CD14-positive monocyte (primary cell): ENCODE results near the gene PLAC9. TPM values are rescaled to one million over a fixed set of nuclear protein-coding genes. Genes with fewer than 3 reads are reported as not detected.

Source experiments
- DNase-seq, 3 donors: peaks; one replicate each; pipeline ENCODE4 v3.0.0-alpha.2; 2011 to 2022
- H2AFZ ChIP-seq: 2 replicates; pipeline ENCODE4 v1.6.0; 2012; ENCODE audit warnings: mild to moderate bottlenecking, low read depth, low read length, inconsistent platforms; ENCODE audit not compliant: insufficient read depth, poor library complexity, severe bottlenecking
- H3K27ac ChIP-seq, 2 donors: 1 replicate in 1 of 2; 2 replicates in 1 of 2; pipeline ENCODE4 v1.5.1; 2012 to 2013; ENCODE audit warnings: low read length in 2 of 2, control low read depth in 1 of 2, inconsistent platforms in 1 of 2, low read depth in 1 of 2, mild to moderate bottlenecking in 1 of 2
- H3K27me3 ChIP-seq, 2 donors: one replicate each; pipeline versions ENCODE4 v1.6.0 to v1.6.1; 2011 to 2013; ENCODE audit warnings: low read length in 2 of 2; ENCODE audit not compliant: control insufficient read depth in 2 of 2, insufficient read depth in 2 of 2
- H3K36me3 ChIP-seq, 2 donors: replicated peaks in 1 of 2; 1 replicate in 1 of 2; 2 replicates in 1 of 2; pipeline versions ENCODE4 v1.5.1 to v1.6.1; 2012 to 2013; ENCODE audit warnings: low read length in 2 of 2, control low read depth in 1 of 2, inconsistent platforms in 1 of 2, mild to moderate bottlenecking in 1 of 2; ENCODE audit not compliant: insufficient read depth in 2 of 2, control insufficient read depth in 1 of 2
- H3K4me1 ChIP-seq, 2 donors: 1 replicate in 1 of 2; 2 replicates in 1 of 2; pipeline versions ENCODE4 v1.5.1 to v1.6.1; 2012 to 2013; ENCODE audit warnings: low read length in 2 of 2, control low read depth in 1 of 2, inconsistent platforms in 1 of 2, mild to moderate bottlenecking in 1 of 2, moderate library complexity in 1 of 2; ENCODE audit not compliant: insufficient read depth in 2 of 2, control insufficient read depth in 1 of 2
- H3K4me2 ChIP-seq: replicated peaks from 2 replicates; pipeline ENCODE3; 2012; ENCODE audit warnings: low read length, moderate library complexity, mild to moderate bottlenecking; ENCODE audit not compliant: poor library complexity, severe bottlenecking; ENCODE audit errors: extremely low read depth
- H3K4me3 ChIP-seq, 3 experiments: fragments of 200-600 bp in 1 of 3; sonication (generic) in 1 of 3; replicated peaks in 1 of 3; 1 replicate in 2 of 3; 2 replicates in 1 of 3; pipeline ENCODE4 v1.5.1; 2011 to 2013; ENCODE audit warnings: low read length in 3 of 3, mild to moderate bottlenecking in 3 of 3, control low read depth in 2 of 3, low read depth in 2 of 3, inconsistent platforms in 1 of 3, moderate library complexity in 1 of 3
- H3K79me2 ChIP-seq: 2 replicates; pipeline ENCODE4 v1.6.0; 2012; ENCODE audit warnings: mild to moderate bottlenecking, control low read depth, inconsistent platforms, low read length, moderate library complexity; ENCODE audit not compliant: insufficient read depth
- H3K9ac ChIP-seq: 2 replicates; pipeline ENCODE4 v1.6.0; 2017; ENCODE audit warnings: low read length, mild to moderate bottlenecking; ENCODE audit not compliant: insufficient read depth, poor library complexity, severe bottlenecking
- H3K9me3 ChIP-seq, 2 donors: replicated peaks in 1 of 2; 1 replicate in 1 of 2; 2 replicates in 1 of 2; pipeline versions ENCODE4 v1.5.1 to v1.6.1; 2012 to 2013; ENCODE audit warnings: low read length in 2 of 2, control low read depth in 1 of 2; ENCODE audit not compliant: control insufficient read depth in 1 of 2, insufficient read depth in 1 of 2
- H4K20me1 ChIP-seq: 2 replicates; pipeline ENCODE4 v1.6.0; 2012; ENCODE audit warnings: mild to moderate bottlenecking, low read length, control low read depth, moderate library complexity; ENCODE audit not compliant: insufficient read depth
- H3K27ac Mint-ChIP-seq, 7 donors: one replicate each; pipeline ENCODE4 v1.8.0; 2020; ENCODE audit warnings: mild to moderate bottlenecking in 7 of 7, mixed read lengths in 7 of 7, moderate library complexity in 6 of 7, inconsistent platforms in 2 of 7
- H3K27me3 Mint-ChIP-seq, 3 donors: one replicate each; pipeline ENCODE4 v1.8.0; 2021 to 2022; ENCODE audit warnings: low read depth in 3 of 3, mild to moderate bottlenecking in 3 of 3, mixed read lengths in 3 of 3, moderate library complexity in 3 of 3, inconsistent platforms in 1 of 3
- H3K36me3 Mint-ChIP-seq, 2 donors: one replicate each; pipeline ENCODE4 v1.8.0; 2020; ENCODE audit warnings: mixed read lengths in 2 of 2, inconsistent platforms in 1 of 2, mild to moderate bottlenecking in 1 of 2
- H3K4me1 Mint-ChIP-seq: one replicate; pipeline ENCODE4 v1.8.0; 2020; ENCODE audit warnings: mild to moderate bottlenecking, mixed read lengths
- H3K4me3 Mint-ChIP-seq, 2 donors: one replicate each; pipeline ENCODE4 v1.8.0; 2020; ENCODE audit warnings: mild to moderate bottlenecking in 2 of 2, mixed read lengths in 2 of 2, moderate library complexity in 1 of 2
- H3K9me3 Mint-ChIP-seq, 7 donors: one replicate each; pipeline ENCODE4 v1.8.0; 2020 to 2022; ENCODE audit warnings: mixed read lengths in 7 of 7, mild to moderate bottlenecking in 6 of 7, moderate library complexity in 6 of 7, inconsistent platforms in 2 of 7
- WGBS: methylation state at CpG from one replicate; pipeline ENCODE4 v1.1.5; 2013; ENCODE audit warnings: missing lambda C conversion rate; ENCODE audit not compliant: insufficient coverage; 5-methylcytosine and 5-hydroxymethylcytosine counted together
- intact Hi-C, 2 donors: fragments of 100-400 bp; cut with micrococcal nuclease; formaldehyde crosslinking; loops; one replicate each; pipeline versions ENCODE4 v1.15.0 to v1.15.1; 2023
- polyA plus RNA-seq, 3 donors: library from polyadenylated mRNA; depleted of rRNA in 1 of 3; unstranded in 2 of 3; stranded (reverse) in 1 of 3; fragments of 300-500 nt in 2 of 3; fragments of >200 nt in 1 of 3; fragmentation: Illumina TruSeq in 2 of 3; gene quantifications; 1 replicate in 2 of 3; 2 replicates in 1 of 3; pipeline ENCODE4 v1.2.3, GENCODE V29; 2012 to 2021
- TF ChIP-seq, protein P1 (sequence below): fragments of 200-600 bp; IDR thresholded peaks from one replicate; pipeline ENCODE4 v1.8.0; 2022; ENCODE audit warnings: antibody characterized with exemption, mild to moderate bottlenecking

PLAC9 gene
- polyA plus RNA-seq, 3 donors: not detected

DNA sequence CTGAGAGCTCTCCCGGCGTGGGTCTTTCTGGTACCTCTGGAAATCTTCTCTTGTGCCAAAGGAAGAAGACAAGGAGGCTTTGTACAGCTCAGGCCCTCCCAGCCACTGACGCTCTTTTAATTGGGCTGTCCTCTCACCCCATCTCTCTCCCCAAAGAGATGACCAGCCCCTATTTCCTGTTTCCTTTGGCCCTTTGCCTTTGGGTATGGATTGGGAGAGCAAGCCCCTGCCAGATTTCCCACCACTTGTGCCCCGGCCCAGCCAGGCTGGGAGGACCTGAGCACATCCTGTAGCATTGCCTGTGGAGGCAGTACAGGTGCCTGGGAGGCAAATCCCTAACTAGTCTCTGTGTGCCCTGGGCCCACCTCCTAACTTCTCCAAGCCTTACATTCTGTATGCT is 5.7 kb upstream of the PLAC9 start:
- H3K4me3 ChIP-seq: no peak overlapping the region
- H3K4me3 Mint-ChIP-seq: no peak overlapping the region
- no peaks in the 10 kb centered on the region for H4K20me1 ChIP-seq
- DNase-seq: no peak
- H3K36me3 Mint-ChIP-seq: no peaks in the 10 kb centered on the region
- no peaks in the 10 kb centered on the region for H3K4me1 ChIP-seq
- H3K9me3 Mint-ChIP-seq: peaks cover 0 to 4% (median 0%) of the 10 kb centered on the region in 7 donors
- no peak overlapping the region for H3K27ac ChIP-seq
- H3K4me1 Mint-ChIP-seq: no peaks in the 10 kb centered on the region
- no peaks in the 10 kb centered on the region for H3K79me2 ChIP-seq
- H3K27ac Mint-ChIP-seq: no peak overlapping the region
- H3K27me3 Mint-ChIP-seq: peaks cover 14 to 22% (median 22%) of the 10 kb centered on the region in 3 donors
- H2AFZ ChIP-seq: no peak overlapping the region
- intact Hi-C loops: no loop called here
- peaks cover 6% of the 10 kb centered on the region in 2 donors for H3K27me3 ChIP-seq
- no CpG with 5 or more reads among the region's 4 CpGs for WGBS
- H3K9ac ChIP-seq: no peak overlapping the region
- TF ChIP-seq, protein P1, sequence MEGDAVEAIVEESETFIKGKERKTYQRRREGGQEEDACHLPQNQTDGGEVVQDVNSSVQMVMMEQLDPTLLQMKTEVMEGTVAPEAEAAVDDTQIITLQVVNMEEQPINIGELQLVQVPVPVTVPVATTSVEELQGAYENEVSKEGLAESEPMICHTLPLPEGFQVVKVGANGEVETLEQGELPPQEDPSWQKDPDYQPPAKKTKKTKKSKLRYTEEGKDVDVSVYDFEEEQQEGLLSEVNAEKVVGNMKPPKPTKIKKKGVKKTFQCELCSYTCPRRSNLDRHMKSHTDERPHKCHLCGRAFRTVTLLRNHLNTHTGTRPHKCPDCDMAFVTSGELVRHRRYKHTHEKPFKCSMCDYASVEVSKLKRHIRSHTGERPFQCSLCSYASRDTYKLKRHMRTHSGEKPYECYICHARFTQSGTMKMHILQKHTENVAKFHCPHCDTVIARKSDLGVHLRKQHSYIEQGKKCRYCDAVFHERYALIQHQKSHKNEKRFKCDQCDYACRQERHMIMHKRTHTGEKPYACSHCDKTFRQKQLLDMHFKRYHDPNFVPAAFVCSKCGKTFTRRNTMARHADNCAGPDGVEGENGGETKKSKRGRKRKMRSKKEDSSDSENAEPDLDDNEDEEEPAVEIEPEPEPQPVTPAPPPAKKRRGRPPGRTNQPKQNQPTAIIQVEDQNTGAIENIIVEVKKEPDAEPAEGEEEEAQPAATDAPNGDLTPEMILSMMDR: no peak
- no peaks in the 10 kb centered on the region for H3K36me3 ChIP-seq
- no peaks in the 10 kb centered on the region for H3K9me3 ChIP-seq
- no peak overlapping the region for H3K4me2 ChIP-seq

DNA sequence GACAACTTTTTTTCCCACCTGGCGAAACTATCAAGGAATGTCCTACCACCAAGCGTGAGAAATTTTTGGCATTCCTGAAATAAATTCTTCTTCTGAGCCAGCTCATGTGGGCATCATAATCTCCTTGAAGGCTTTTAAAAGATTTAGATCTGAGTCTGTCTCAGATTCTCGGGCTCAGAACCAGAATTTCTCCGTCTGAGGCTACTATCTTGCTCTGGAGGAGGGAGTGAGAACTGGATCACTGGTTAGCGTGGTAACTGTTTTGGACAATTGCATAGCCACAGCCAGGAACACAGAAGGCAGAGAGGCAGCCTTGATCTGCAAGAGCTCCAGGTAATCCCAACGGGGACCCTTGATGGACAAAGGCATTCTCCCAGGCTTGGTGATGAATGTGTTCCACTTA is 1.0 kb upstream of the PLAC9 start:
- Mint-ChIP-seq H3K27ac (no peak overlapping the region), H3K4me1 (peaks cover 9% of the 10 kb centered on the region), H3K9me3 (peaks cover 0 to 7% (median 3%) of the 10 kb centered on the region in 7 donors), H3K36me3 (peaks cover 0 to 7% of the 10 kb centered on the region in 2 donors), H3K27me3 (peaks cover 36 to 53% (median 46%) of the 10 kb centered on the region in 3 donors), H3K4me3 (peak overlapping the region in 1 of 2 donors; percentile 16)
- H2AFZ ChIP-seq: no peak overlapping the region
- H3K4me1 ChIP-seq: peaks cover 0 to 12% of the 10 kb centered on the region in 2 donors
- WGBS: 87% methylated on average over 6 of the region's 6 CpGs
- H3K79me2 ChIP-seq: no peaks in the 10 kb centered on the region
- no peak overlapping the region for H3K9ac ChIP-seq
- H3K4me3 ChIP-seq: no peak overlapping the region
- H3K36me3 ChIP-seq: no peaks in the 10 kb centered on the region
- no peak overlapping the region for H3K27ac ChIP-seq
- H3K4me2 ChIP-seq: no peak overlapping the region
- H4K20me1 ChIP-seq: no peaks in the 10 kb centered on the region
- intact Hi-C loops: no loop called here
- DNase-seq: no peak
- H3K9me3 ChIP-seq: no peaks in the 10 kb centered on the region
- TF ChIP-seq, protein P1: no peak
- H3K27me3 ChIP-seq: peaks cover 21 to 26% of the 10 kb centered on the region in 2 donors
